ENCODE data around the gene MS4A1. TPM values are rescaled to one million over a fixed set of nuclear protein-coding genes. Genes with fewer than 3 reads are reported as not detected.

MS4A1 gene
- total RNA-seq (2021) (not detected in 2 replicates), Bru-seq, nascent RNA (percentile 24 among the genes with signal in this experiment), BruChase-seq, experiment 1, labeled RNA remaining after a 2-hour chase (percentile 20 among the genes with signal in this experiment), BruChase-seq, experiment 2, labeled RNA remaining after a 6-hour chase (percentile 26 among the genes with signal in this experiment)
- long read RNA-seq: 0 reads

DNA sequence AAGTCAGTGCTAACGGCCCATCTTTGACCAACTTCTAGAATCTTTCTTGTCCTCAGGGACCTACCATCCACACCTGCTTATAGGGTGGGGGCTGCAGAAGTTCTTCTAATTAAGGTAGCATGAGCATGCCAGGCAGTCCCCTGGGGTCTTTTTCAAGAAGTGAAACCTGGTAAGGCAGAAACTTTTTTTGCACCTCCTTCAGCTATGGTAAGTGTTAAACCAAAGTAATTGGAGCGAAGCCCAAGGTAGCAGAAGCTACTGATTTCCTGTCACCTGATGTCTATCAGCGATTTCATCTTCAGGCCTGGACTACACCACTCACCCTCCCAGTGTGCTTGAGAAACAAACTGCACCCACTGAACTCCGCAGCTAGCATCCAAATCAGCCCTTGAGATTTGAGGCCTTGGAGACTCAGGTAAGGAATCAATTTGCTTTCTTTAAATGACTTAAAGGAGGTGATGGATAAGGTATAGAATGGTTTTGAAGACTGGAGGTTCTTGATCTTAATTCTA, at the start of gene MS4A1:
Gene MS4A1, plus strand, starts transcription at position 317 of the 512 bp plus-strand sequence. CDS start 6,528 bp downstream, outside the sequence.
- Histone ChIP-seq H3K4me1 (replicated peaks; ENCODE audit: insufficient read depth) (no peaks in the 10 kb centered on the region), H3K9me2 (ENCODE audit: insufficient read depth) (no peaks in the 10 kb centered on the region), H3K4me3 (no peak within 1 kb of the TSS), H3K4me2 (no peak within 1 kb of the TSS), H3K79me2 (ENCODE audit: low read depth) (no peaks in the 10 kb centered on the region), H3F3A (ENCODE audit: insufficient read depth, low read depth) (no peaks in the 10 kb centered on the region), H4K20me1 (ENCODE audit: insufficient read depth) (no peaks in the 10 kb centered on the region), H3K27ac (no peak within 1 kb of the TSS), H2AFZ (no peak within 1 kb of the TSS), H3K27me3 (ENCODE audit: insufficient read depth, low read depth) (peaks cover 24% of the 10 kb centered on the region), H3K9me3 (ENCODE audit: insufficient read depth, low read depth) (no peaks in the 10 kb centered on the region), H3K36me3 (ENCODE audit: low read depth) (no peaks in the 10 kb centered on the region)
- CTCF ChIA-PET: no interaction called here
- intact Hi-C loops (cut with micrococcal nuclease; ENCODE audit: unreplicated experiment): no loop called here
- no TSS peak for BruUV-seq (replicated peaks)
- POLR2A ChIA-PET (ENCODE audit: unreplicated experiment): no interaction called here
- DNase-seq: no peak
- no peak for TF ChIP-seq EZH2 (IDR thresholded peaks at IDR 0.05; ENCODE audit: low read depth)
- TF ChIP-seq, protein P1, sequence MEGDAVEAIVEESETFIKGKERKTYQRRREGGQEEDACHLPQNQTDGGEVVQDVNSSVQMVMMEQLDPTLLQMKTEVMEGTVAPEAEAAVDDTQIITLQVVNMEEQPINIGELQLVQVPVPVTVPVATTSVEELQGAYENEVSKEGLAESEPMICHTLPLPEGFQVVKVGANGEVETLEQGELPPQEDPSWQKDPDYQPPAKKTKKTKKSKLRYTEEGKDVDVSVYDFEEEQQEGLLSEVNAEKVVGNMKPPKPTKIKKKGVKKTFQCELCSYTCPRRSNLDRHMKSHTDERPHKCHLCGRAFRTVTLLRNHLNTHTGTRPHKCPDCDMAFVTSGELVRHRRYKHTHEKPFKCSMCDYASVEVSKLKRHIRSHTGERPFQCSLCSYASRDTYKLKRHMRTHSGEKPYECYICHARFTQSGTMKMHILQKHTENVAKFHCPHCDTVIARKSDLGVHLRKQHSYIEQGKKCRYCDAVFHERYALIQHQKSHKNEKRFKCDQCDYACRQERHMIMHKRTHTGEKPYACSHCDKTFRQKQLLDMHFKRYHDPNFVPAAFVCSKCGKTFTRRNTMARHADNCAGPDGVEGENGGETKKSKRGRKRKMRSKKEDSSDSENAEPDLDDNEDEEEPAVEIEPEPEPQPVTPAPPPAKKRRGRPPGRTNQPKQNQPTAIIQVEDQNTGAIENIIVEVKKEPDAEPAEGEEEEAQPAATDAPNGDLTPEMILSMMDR (conservative IDR thresholded peaks at IDR 0.05): no peak

- no peaks in the 10 kb centered on the region for H3K79me2 ChIP-seq (ENCODE audit: low read depth)
- no peaks in the 10 kb centered on the region for H3K4me1 ChIP-seq (replicated peaks; ENCODE audit: insufficient read depth)
- H3K4me2 ChIP-seq: no peak overlapping the region
- ChIA-PET CTCF (no interaction called here), POLR2A (ENCODE audit: unreplicated experiment) (no interaction called here)
- H4K20me1 ChIP-seq (ENCODE audit: insufficient read depth): no peaks in the 10 kb centered on the region
- no peak overlapping the region for H3K27ac ChIP-seq
- BruUV-seq (replicated peaks): no TSS peak
- no peak for TF ChIP-seq EZH2 (IDR thresholded peaks at IDR 0.05; ENCODE audit: low read depth)
- TF ChIP-seq, protein P1 (conservative IDR thresholded peaks at IDR 0.05): no peak
- intact Hi-C loops (cut with micrococcal nuclease; ENCODE audit: unreplicated experiment): no loop called here
- no peak overlapping the region for H2AFZ ChIP-seq
- H3K9me2 ChIP-seq (ENCODE audit: insufficient read depth): no peaks in the 10 kb centered on the region
- no peaks in the 10 kb centered on the region for H3K9me3 ChIP-seq (ENCODE audit: insufficient read depth, low read depth)
- no peak overlapping the region for H3K4me3 ChIP-seq
- no peak for DNase-seq
- H3F3A ChIP-seq (ENCODE audit: insufficient read depth, low read depth): no peaks in the 10 kb centered on the region
- H3K27me3 ChIP-seq (ENCODE audit: insufficient read depth, low read depth): 0 out of 2 replicates have a peak, but pooled peaks cover 10% of the 10 kb centered on the region
- no peaks in the 10 kb centered on the region for H3K36me3 ChIP-seq (ENCODE audit: low read depth)
These were observed 35.6 kb upstream of the MS4A1 start for GRCh38 chr11:60420015-60420414.

DNA sequence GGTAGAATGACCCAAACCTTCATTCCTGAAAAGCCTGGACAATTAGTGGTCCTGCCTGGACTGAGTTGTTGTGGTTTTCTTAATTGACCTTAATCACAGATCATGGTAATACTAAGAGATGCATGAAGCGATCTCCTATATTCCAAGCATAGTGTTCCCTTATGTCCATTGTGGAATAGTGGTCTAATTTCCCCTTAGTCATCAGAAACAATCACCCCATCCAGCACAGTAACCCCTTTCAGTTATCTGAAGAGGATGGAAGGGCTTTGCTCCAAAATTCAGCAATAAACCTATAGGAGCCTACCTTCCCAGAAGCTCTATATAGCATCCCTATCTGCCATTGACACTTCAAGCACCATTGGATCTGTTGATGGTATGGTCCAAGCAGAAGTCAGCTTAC, 33.0 kb upstream of the MS4A1 start:
- intact Hi-C loops (cut with micrococcal nuclease; ENCODE audit: unreplicated experiment): no loop called here
- ChIA-PET POLR2A (ENCODE audit: unreplicated experiment) (no interaction called here), CTCF (no interaction called here)
- H3K9me2 ChIP-seq (ENCODE audit: insufficient read depth): no peaks in the 10 kb centered on the region
- no peak overlapping the region for H3K27ac ChIP-seq
- TF ChIP-seq, protein P1 (conservative IDR thresholded peaks at IDR 0.05): no peak
- TF ChIP-seq EZH2 (IDR thresholded peaks at IDR 0.05; ENCODE audit: low read depth): no peak
- H4K20me1 ChIP-seq (ENCODE audit: insufficient read depth): no peaks in the 10 kb centered on the region
- H3K4me1 ChIP-seq (replicated peaks; ENCODE audit: insufficient read depth): no peaks in the 10 kb centered on the region
- peaks cover 7% of the 10 kb centered on the region for H3K27me3 ChIP-seq (ENCODE audit: insufficient read depth, low read depth)
- BruUV-seq (replicated peaks): no TSS peak
- no peaks in the 10 kb centered on the region for H3K79me2 ChIP-seq (ENCODE audit: low read depth)
- H3K9me3 ChIP-seq (ENCODE audit: insufficient read depth, low read depth): no peaks in the 10 kb centered on the region
- no peak overlapping the region for H3K4me2 ChIP-seq
- DNase-seq: no peak
- no peak overlapping the region for H3K4me3 ChIP-seq
- H3F3A ChIP-seq (ENCODE audit: insufficient read depth, low read depth): no peaks in the 10 kb centered on the region
- H2AFZ ChIP-seq: no peak overlapping the region
- H3K36me3 ChIP-seq (ENCODE audit: low read depth): no peaks in the 10 kb centered on the region
